HAP-1 (cell line): ENCODE data around the gene TMEM184A.

Experiments used
- DNase-seq, 2 experiments: peaks; one replicate each; pipeline ENCODE4 v3.0.0-alpha.2; 2016 to 2020; ENCODE audit warnings: low spot score in 2 of 2
- H3K27me3 ChIP-seq: fragments of 250-450 bp; sonication (Bioruptor Pico); 2 replicates; pipeline ENCODE4 v1.5.1; 2020; ENCODE audit warnings: low read depth, mild to moderate bottlenecking, moderate library complexity
- H3K36me3 ChIP-seq: fragments of 250-450 bp; sonication (Bioruptor Pico); replicated peaks from 2 replicates; pipeline ENCODE4 v1.5.1; 2020; ENCODE audit warnings: mild to moderate bottlenecking
- H3K4me1 ChIP-seq: fragments of 250-450 bp; sonication (Bioruptor Pico); 2 replicates; pipeline ENCODE4 v1.5.1; 2020; ENCODE audit warnings: mild to moderate bottlenecking
- H3K4me3 ChIP-seq: fragments of 250-450 bp; sonication (Bioruptor Pico); 2 replicates; pipeline ENCODE4 v1.5.1; 2020; ENCODE audit warnings: mild to moderate bottlenecking, moderate library complexity
- H3K9me3 ChIP-seq: fragments of 250-450 bp; sonication (Bioruptor Pico); 2 replicates; pipeline ENCODE4 v1.5.1; 2020; ENCODE audit warnings: mild to moderate bottlenecking, moderate library complexity
- in situ Hi-C: fragments of 300-500 bp; cut with MboI; formaldehyde crosslinking; loops from 3 replicates; pipeline ENCODE4 v1.14.3; 2020; ENCODE audit warnings: low sequenced_read_pairs, inconsistent platforms, mixed read lengths

TMEM184A gene

GRCh38 chr7:1567049-1567771 lies 11.2 kb upstream of the TMEM184A start:
- no peak for DNase-seq
- Histone ChIP-seq H3K4me3 (no peak overlapping the region), H3K4me1 (peaks cover 2% of the 10 kb centered on the region), H3K36me3 (peaks cover 22% of the 10 kb centered on the region), H3K27me3 (no peaks in the 10 kb centered on the region), H3K9me3 (no peaks in the 10 kb centered on the region)
- in situ Hi-C loops = no loop called here

- no peak for DNase-seq
- peaks cover 2% of the 10 kb centered on the region for H3K4me1 ChIP-seq
- in situ Hi-C loops = no loop called here
- H3K27me3 ChIP-seq = no peaks in the 10 kb centered on the region
- H3K9me3 ChIP-seq = no peaks in the 10 kb centered on the region
- H3K4me3 ChIP-seq = no peak overlapping the region
- H3K36me3 ChIP-seq = peaks cover 22% of the 10 kb centered on the region
These were observed 10.7 kb upstream of the TMEM184A start for GRCh38 chr7:1566687-1567048.

GRCh38 chr7:1564603-1565022 lies 8.6 kb upstream of the TMEM184A start:
- DNase-seq = no peak
- no peaks in the 10 kb centered on the region for H3K9me3 ChIP-seq
- no peaks in the 10 kb centered on the region for H3K27me3 ChIP-seq
- no peak overlapping the region for H3K4me3 ChIP-seq
- H3K4me1 ChIP-seq = peaks cover 2% of the 10 kb centered on the region; the same call in 1 of the 2 replicates
- in situ Hi-C loops = no loop called here
- peaks cover 22% of the 10 kb centered on the region for H3K36me3 ChIP-seq

- Histone ChIP-seq H3K4me3 (no peak overlapping the region), H3K36me3 (peaks cover 22% of the 10 kb centered on the region), H3K9me3 (no peaks in the 10 kb centered on the region), H3K4me1 (peaks cover 2% of the 10 kb centered on the region; the same call in 1 of the 2 replicates), H3K27me3 (no peaks in the 10 kb centered on the region)
- in situ Hi-C loops = no loop called here
- DNase-seq = no peak
These were observed 8.1 kb upstream of the TMEM184A start for GRCh38 chr7:1563981-1564602.

GRCh38 chr7:1562597-1563051 lies 6.6 kb upstream of the TMEM184A start:
- DNase-seq = no peak
- no peaks in the 10 kb centered on the region for H3K4me1 ChIP-seq
- in situ Hi-C loops = no loop called here
- H3K4me3 ChIP-seq = no peak overlapping the region
- peaks cover 16% of the 10 kb centered on the region for H3K36me3 ChIP-seq
- H3K27me3 ChIP-seq = no peaks in the 10 kb centered on the region
- H3K9me3 ChIP-seq = no peaks in the 10 kb centered on the region

GRCh38 chr7:1562116-1562515 lies 6.1 kb upstream of the TMEM184A start:
- H3K27me3 ChIP-seq = no peaks in the 10 kb centered on the region
- H3K36me3 ChIP-seq = peaks cover 11% of the 10 kb centered on the region
- no peak overlapping the region for H3K4me3 ChIP-seq
- no peak for DNase-seq
- H3K4me1 ChIP-seq = no peaks in the 10 kb centered on the region
- in situ Hi-C loops = no loop called here
- no peaks in the 10 kb centered on the region for H3K9me3 ChIP-seq

GRCh38 chr7:1561036-1561940 lies 5.3 kb upstream of the TMEM184A start:
- Histone ChIP-seq H3K36me3 (peaks cover 3% of the 10 kb centered on the region; the same call in 1 of the 2 replicates), H3K4me1 (no peaks in the 10 kb centered on the region), H3K9me3 (no peaks in the 10 kb centered on the region), H3K4me3 (no peak overlapping the region), H3K27me3 (no peaks in the 10 kb centered on the region)
- DNase-seq = no peak
- in situ Hi-C loops = no loop called here

GRCh38 chr7:1560620-1561031 lies 4.6 kb upstream of the TMEM184A start:
- H3K4me1 ChIP-seq = no peaks in the 10 kb centered on the region
- H3K27me3 ChIP-seq = no peaks in the 10 kb centered on the region
- no peaks in the 10 kb centered on the region for H3K9me3 ChIP-seq
- in situ Hi-C loops = no loop called here
- peaks cover 3% of the 10 kb centered on the region; the same call in 1 of the 2 replicates for H3K36me3 ChIP-seq
- no peak for DNase-seq
- no peak overlapping the region for H3K4me3 ChIP-seq

GRCh38 chr7:1559626-1560590 lies 3.9 kb upstream of the TMEM184A start:
- Histone ChIP-seq H3K9me3 (no peaks in the 10 kb centered on the region), H3K4me3 (no peak overlapping the region), H3K4me1 (no peaks in the 10 kb centered on the region), H3K36me3 (no peaks in the 10 kb centered on the region), H3K27me3 (no peaks in the 10 kb centered on the region)
- in situ Hi-C loops = no loop called here
- no peak for DNase-seq

GRCh38 chr7:1558841-1559625 lies 3.0 kb upstream of the TMEM184A start:
- in situ Hi-C loops = no loop called here
- DNase-seq = no peak
- H3K36me3 ChIP-seq = no peaks in the 10 kb centered on the region

GRCh38 chr7:1558181-1558811 lies 2.3 kb upstream of the TMEM184A start:
- no peaks in the 10 kb centered on the region for H3K36me3 ChIP-seq
- no peak for DNase-seq
- H3K4me1 ChIP-seq = no peaks in the 10 kb centered on the region

More at GRCh38 chr7:1558841-1559625, 3.0 kb upstream of the TMEM184A start:
- Histone ChIP-seq H3K4me1 (no peaks in the 10 kb centered on the region), H3K9me3 (no peaks in the 10 kb centered on the region), H3K27me3 (no peaks in the 10 kb centered on the region), H3K4me3 (no peak overlapping the region)

GRCh38 chr7:1557771-1558170 lies 1.8 kb upstream of the TMEM184A start:
- in situ Hi-C loops = no loop called here
- H3K4me3 ChIP-seq = no peak overlapping the region
- no peaks in the 10 kb centered on the region for H3K36me3 ChIP-seq
- DNase-seq = no peak
- no peaks in the 10 kb centered on the region for H3K27me3 ChIP-seq
- no peaks in the 10 kb centered on the region for H3K4me1 ChIP-seq
- H3K9me3 ChIP-seq = no peaks in the 10 kb centered on the region

More at GRCh38 chr7:1558181-1558811, 2.3 kb upstream of the TMEM184A start:
- Histone ChIP-seq H3K27me3 (no peaks in the 10 kb centered on the region), H3K9me3 (no peaks in the 10 kb centered on the region), H3K4me3 (no peak overlapping the region)
- in situ Hi-C loops = no loop called here
